HCT116 (cell line): ENCODE results near the gene TECTA. TPM values are rescaled to one million over a fixed set of nuclear protein-coding genes. Genes with fewer than 3 reads are reported as not detected.

ENCODE experiments used
- ATAC-seq: fragments of 200-7000 bp; cut with Tn5 transposase; 2 replicates; pipeline ENCODE4 v1.9.1; 2020; ENCODE audit warnings: mild to moderate bottlenecking, moderate library complexity
- BruUV-seq: library from RNA; stranded (reverse); fragments of 400-500 nt; replicated peaks from 2 replicates; lab custom pipeline; 2021; lab: Mats Ljungman, UMichigan
- CTCF ChIA-PET: fragments of 300-600 bp; sonication (Branson Sonifier 250); formaldehyde crosslinking; loops from one replicate; lab custom pipeline; 2021; ENCODE audit warnings: antibody characterized with exemption; lab: Charles Lee
- POLR2A ChIA-PET: fragments of 300-600, 350-600 bp; sonication (Branson Sonifier 250); formaldehyde crosslinking; loops from one replicate; lab custom pipeline; 2021; ENCODE audit warnings: antibody characterized with exemption; lab: Charles Lee
- RAD21 ChIA-PET, 2 experiments: fragments of 300-600 bp; sonication (Branson Sonifier 250); formaldehyde crosslinking; loops; one replicate each; lab custom pipeline; 2023; ENCODE audit warnings: low total read pairs in 2 of 2; ENCODE audit not compliant: uncharacterized antibody in 2 of 2, unreplicated experiment in 2 of 2, low non-redundant PET in 1 of 2; lab: Charles Lee
- DNase-seq: peaks from one replicate; pipeline ENCODE4 v3.0.0-alpha.2; 2010; ENCODE audit warnings: low read depth, low spot score
- H2AFZ ChIP-seq: fragments of 200-600 bp; shearing (Covaris generic), sonication (generic); 2 replicates; pipeline ENCODE4 v1.6.1; 2017; ENCODE audit warnings: low read depth, mixed run types, mixed read lengths, antibody characterized with exemption, low read length; ENCODE audit not compliant: poor library complexity, severe bottlenecking
- H3K27ac ChIP-seq: 2 replicates; pipeline ENCODE4 v1.5.1; 2012; ENCODE audit warnings: low read depth, low read length
- H3K27me3 ChIP-seq: fragments of 200-600 bp; sonication (generic); 2 replicates; pipeline ENCODE4 v1.6.1; 2016; ENCODE audit warnings: mixed run types, low read length, mixed read lengths; ENCODE audit not compliant: insufficient read depth
- H3K36me3 ChIP-seq, 2 experiments: fragments of 200-500 bp in 1 of 2; fragments of 200-600 bp in 1 of 2; sonication (Bioruptor generic) in 1 of 2; sonication (generic) in 1 of 2; 2 replicates each; pipeline versions ENCODE4 v1.5.1 to v1.6.1; 2014 to 2016; ENCODE audit warnings: low read length in 2 of 2, inconsistent platforms in 1 of 2, mixed read lengths in 1 of 2, mixed run types in 1 of 2; ENCODE audit not compliant: insufficient read depth in 2 of 2, control insufficient read depth in 1 of 2
- H3K4me1 ChIP-seq, 2 experiments: fragments of 200-600 bp in 1 of 2; sonication (generic) in 1 of 2; 2 replicates each; pipeline versions ENCODE4 v1.5.1 to v1.6.1; 2012 to 2017; ENCODE audit warnings: low read length in 2 of 2, inconsistent platforms in 1 of 2, mild to moderate bottlenecking in 1 of 2, mixed read lengths in 1 of 2, mixed run types in 1 of 2, moderate library complexity in 1 of 2; ENCODE audit not compliant: insufficient read depth in 2 of 2, control insufficient read depth in 1 of 2
- H3K4me2 ChIP-seq: fragments of 200-600 bp; sonication (generic); 2 replicates; pipeline ENCODE4 v1.6.1; 2017; ENCODE audit warnings: mixed run types, low read length, mixed read lengths
- H3K4me3 ChIP-seq, 2 experiments: fragments of 200-600 bp in 1 of 2; sonication (generic) in 1 of 2; replicated peaks in 1 of 2; 2 replicates each; pipeline ENCODE4 v1.5.1; 2011 to 2016; ENCODE audit warnings: low read length in 2 of 2, control low read depth in 1 of 2, low read depth in 1 of 2, mild to moderate bottlenecking in 1 of 2, mixed read lengths in 1 of 2, mixed run types in 1 of 2
- H3K79me2 ChIP-seq: fragments of 200-600 bp; sonication (generic); 2 replicates; pipeline ENCODE4 v1.6.1; 2017; ENCODE audit warnings: mild to moderate bottlenecking, mixed run types, low read length, moderate library complexity, mixed read lengths; ENCODE audit not compliant: insufficient read depth
- H3K9ac ChIP-seq: fragments of 200-600 bp; sonication (generic); 2 replicates; pipeline ENCODE4 v1.6.1; 2016; ENCODE audit warnings: low read length, mixed read lengths
- H3K9me2 ChIP-seq: fragments of 200-600 bp; sonication (generic), shearing (Covaris generic); 2 replicates; pipeline ENCODE4 v1.6.1; 2017; ENCODE audit warnings: mixed run types, mild to moderate bottlenecking, moderate library complexity; ENCODE audit not compliant: insufficient read depth
- H3K9me3 ChIP-seq, 2 experiments: fragments of 200-500 bp in 1 of 2; fragments of 200-600 bp in 1 of 2; sonication (Bioruptor generic) in 1 of 2; sonication (generic) in 1 of 2; 2 replicates each; pipeline ENCODE4 v1.6.1; 2014 to 2017; ENCODE audit warnings: low read length in 2 of 2, mixed read lengths in 2 of 2, inconsistent platforms in 1 of 2, low read depth in 1 of 2, mild to moderate bottlenecking in 1 of 2, mixed run types in 1 of 2, moderate library complexity in 1 of 2; ENCODE audit not compliant: control insufficient read depth in 1 of 2, insufficient read depth in 1 of 2
- H4K20me1 ChIP-seq: fragments of 200-600 bp; sonication (generic), shearing (Covaris generic); 2 replicates; pipeline ENCODE4 v1.6.1; 2017; ENCODE audit warnings: mixed run types, mild to moderate bottlenecking, moderate library complexity; ENCODE audit not compliant: insufficient read depth
- CTCF ChIP-seq, 3 experiments: fragments of 200-600 bp in 1 of 3; sonication (generic) in 1 of 3; IDR thresholded peaks in 2 of 3; conservative IDR thresholded peaks in 1 of 3; 2 replicates each; pipeline ENCODE4 v1.5.1; 2012 to 2017; ENCODE audit warnings: low read depth in 2 of 3, low read length in 2 of 3, antibody characterized with exemption in 1 of 3, borderline replicate concordance in 1 of 3, control low read depth in 1 of 3, mild to moderate bottlenecking in 1 of 3, mixed read lengths in 1 of 3, mixed run types in 1 of 3, moderate library complexity in 1 of 3; ENCODE audit not compliant: insufficient read depth in 1 of 3
- EZH2phosphoT487 ChIP-seq: fragments of 200-600 bp; IDR thresholded peaks from 2 replicates; pipeline ENCODE4 v1.6.1; 2018; ENCODE audit warnings: antibody characterized with exemption, borderline replicate concordance
- JUND ChIP-seq: IDR thresholded peaks from 2 replicates; pipeline ENCODE4 v1.6.1; 2012
- SIN3A ChIP-seq: IDR thresholded peaks from 2 replicates; pipeline ENCODE4 v1.6.1; 2012; ENCODE audit warnings: low read depth
- SP1 ChIP-seq: IDR thresholded peaks from 2 replicates; pipeline ENCODE4 v1.6.1; 2012; ENCODE audit warnings: low read depth
- ZBTB33 ChIP-seq: IDR thresholded peaks from 2 replicates; pipeline ENCODE4 v1.6.1; 2011; ENCODE audit warnings: mild to moderate bottlenecking, low read length, moderate library complexity; ENCODE audit not compliant: insufficient replicate concordance; ENCODE audit errors: extremely low read depth
- ZNF274 ChIP-seq: fragments of 200-500 bp; sonication (Bioruptor generic); IDR thresholded peaks from 2 replicates; pipeline ENCODE4 v1.6.1; 2014; ENCODE audit warnings: mild to moderate bottlenecking, low read depth, low read length, inconsistent platforms
- intact Hi-C: fragments of 100-400 bp; cut with micrococcal nuclease; formaldehyde crosslinking; loops from 2 replicates; pipeline ENCODE4 v1.10.0; 2022
- total RNA-seq: library from RNA; stranded (reverse); gene quantifications from one replicate; pipeline ENCODE4 v1.2.1, GENCODE V29; 2021; ENCODE audit not compliant: unreplicated experiment

The TECTA gene
- total RNA-seq, 1 experiment from 2014 or later: 0.81 TPM

GRCh38 chr11:121090145-121090721 lies 10.8 kb upstream of the TECTA start:
- Histone ChIP-seq H3K27ac (no peak overlapping the region), H4K20me1 (no peaks in the 10 kb centered on the region), H3K9me3 (no peaks in the 10 kb centered on the region), H3K79me2 (no peaks in the 10 kb centered on the region), H3K9ac (no peak overlapping the region), H3K4me1 (no peaks in the 10 kb centered on the region), H3K36me3 (peaks cover 0 to 2% of the 10 kb centered on the region in 2 experiments; a peak in 1 of 4 replicates), H3K9me2 (no peaks in the 10 kb centered on the region), H3K4me3 (no peak overlapping the region), H3K27me3 (no peaks in the 10 kb centered on the region), H2AFZ (no peak overlapping the region), H3K4me2 (no peak overlapping the region)
- no peak for TF ChIP-seq EZH2phosphoT487
- no peak for TF ChIP-seq SIN3A
- no peak for TF ChIP-seq ZNF274
- no peak for TF ChIP-seq JUND
- no peak for TF ChIP-seq SP1
- no peak for TF ChIP-seq ZBTB33
- no peak for TF ChIP-seq CTCF (IDR thresholded peaks at IDR 0.05 in 2 of 3, conservative IDR thresholded peaks at IDR 0.05 in 1 of 3; ENCODE audit: borderline replicate concordance in 1 of 3, insufficient read depth in 1 of 3, low read depth in 2 of 3, low read length in 2 of 3)
- ChIA-PET CTCF (no interaction called here), POLR2A (no interaction called here), RAD21 (no interaction called here)
- intact Hi-C loops: no loop called here
- no TSS peak for BruUV-seq
- DNase-seq (no peak), ATAC-seq (no peak)
